Suprapubic skin (tissue), 4 donors: ENCODE results near the gene MCM3AP.

Source experiments
- EP300 ChIP-seq: sonication (generic); formaldehyde crosslinking; IDR thresholded peaks from one replicate; pipeline ENCODE4 v1.6.1; 2017; ENCODE audit warnings: antibody characterized with exemption
- POLR2AphosphoS5 ChIP-seq, 3 donors: sonication (generic); formaldehyde crosslinking; IDR thresholded peaks; one replicate each; pipeline ENCODE4 v1.6.1; 2017; ENCODE audit warnings: antibody characterized with exemption in 3 of 3

DNA sequence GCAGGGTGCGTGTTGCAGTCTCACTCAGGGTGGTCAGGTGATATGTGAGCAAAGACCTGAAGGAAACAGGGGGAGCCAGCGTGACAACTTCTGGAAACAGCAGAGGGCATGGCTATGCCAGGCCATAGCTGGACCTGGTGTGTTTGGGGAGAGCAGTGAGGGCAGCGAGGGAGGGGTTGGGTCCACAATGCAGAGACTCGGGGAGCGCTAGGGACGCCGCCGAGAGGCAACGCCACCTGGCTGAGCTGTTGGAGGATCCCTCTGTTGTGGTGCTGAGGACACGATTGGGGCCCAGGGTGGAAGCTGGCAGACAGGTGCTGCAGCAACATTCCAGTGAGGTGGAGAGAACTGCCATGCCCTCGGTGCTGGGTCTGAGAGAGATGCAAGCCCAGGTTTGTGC lies 30.2 kb downstream of the MCM3AP start:
- no peak for TF ChIP-seq POLR2AphosphoS5 (IDR thresholded peaks at IDR 0.05)
- TF ChIP-seq EP300 = no peak
